ENCODE data around the gene CRIP1.

DNA sequence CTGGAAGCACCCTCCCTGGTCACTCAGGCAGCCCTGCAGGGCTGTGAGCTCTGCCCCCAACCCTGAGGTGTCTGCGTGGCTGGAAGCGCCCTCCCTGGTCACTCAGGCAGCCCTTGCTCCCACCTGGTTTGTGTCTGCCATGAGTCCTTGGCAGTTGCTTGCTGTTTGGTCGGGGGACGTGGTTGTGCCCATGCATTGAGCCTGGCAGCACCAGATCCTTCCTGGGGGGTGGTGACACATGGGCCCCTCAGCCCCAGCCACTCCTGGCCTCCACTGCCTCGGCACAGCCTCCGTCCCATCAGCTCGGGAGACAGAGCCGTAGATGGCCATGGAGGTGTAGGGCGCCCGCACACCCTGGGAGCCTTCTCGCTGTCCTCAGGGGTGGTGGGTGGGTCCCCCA lies 47.5 kb upstream of the CRIP1 start:
- TF ChIP-seq, protein P1, sequence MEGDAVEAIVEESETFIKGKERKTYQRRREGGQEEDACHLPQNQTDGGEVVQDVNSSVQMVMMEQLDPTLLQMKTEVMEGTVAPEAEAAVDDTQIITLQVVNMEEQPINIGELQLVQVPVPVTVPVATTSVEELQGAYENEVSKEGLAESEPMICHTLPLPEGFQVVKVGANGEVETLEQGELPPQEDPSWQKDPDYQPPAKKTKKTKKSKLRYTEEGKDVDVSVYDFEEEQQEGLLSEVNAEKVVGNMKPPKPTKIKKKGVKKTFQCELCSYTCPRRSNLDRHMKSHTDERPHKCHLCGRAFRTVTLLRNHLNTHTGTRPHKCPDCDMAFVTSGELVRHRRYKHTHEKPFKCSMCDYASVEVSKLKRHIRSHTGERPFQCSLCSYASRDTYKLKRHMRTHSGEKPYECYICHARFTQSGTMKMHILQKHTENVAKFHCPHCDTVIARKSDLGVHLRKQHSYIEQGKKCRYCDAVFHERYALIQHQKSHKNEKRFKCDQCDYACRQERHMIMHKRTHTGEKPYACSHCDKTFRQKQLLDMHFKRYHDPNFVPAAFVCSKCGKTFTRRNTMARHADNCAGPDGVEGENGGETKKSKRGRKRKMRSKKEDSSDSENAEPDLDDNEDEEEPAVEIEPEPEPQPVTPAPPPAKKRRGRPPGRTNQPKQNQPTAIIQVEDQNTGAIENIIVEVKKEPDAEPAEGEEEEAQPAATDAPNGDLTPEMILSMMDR (conservative IDR thresholded peaks at IDR 0.05; ENCODE audit: low read length) = no peak
- TF ChIP-seq EZH2phosphoT487 (IDR thresholded peaks at IDR 0.05; ENCODE audit: borderline replicate concordance) = no peak
